OCI-LY1 (cell line): ENCODE data around the gene TOM1L2.

Experiments
- H2AFZ ChIP-seq: fragments of 200-600 bp; sonication (generic), shearing (Covaris generic); 2 replicates; pipeline ENCODE4 v1.6.0; 2014; ENCODE audit warnings: antibody characterized with exemption, mild to moderate bottlenecking, low read length
- H3F3A ChIP-seq: fragments of 200-600 bp; sonication (generic), shearing (Covaris generic); 2 replicates; pipeline ENCODE4 v1.6.0; 2014; ENCODE audit warnings: mild to moderate bottlenecking, antibody characterized with exemption, low read length, moderate library complexity; ENCODE audit not compliant: insufficient read depth
- H3K27ac ChIP-seq: fragments of 200-600 bp; sonication (generic); 2 replicates; pipeline ENCODE4 v1.5.1; 2014; ENCODE audit warnings: low read length, mixed run types, mild to moderate bottlenecking, low read depth; ENCODE audit not compliant: poor library complexity, severe bottlenecking
- H3K27me3 ChIP-seq: fragments of 200-600 bp; sonication (generic); 2 replicates; pipeline ENCODE4 v1.6.0; 2014; ENCODE audit warnings: antibody characterized with exemption, mild to moderate bottlenecking, low read length, moderate library complexity; ENCODE audit not compliant: insufficient read depth
- H3K36me3 ChIP-seq: fragments of 200-600 bp; sonication (generic); 2 replicates; pipeline ENCODE4 v1.6.1; 2014; ENCODE audit warnings: mild to moderate bottlenecking, antibody characterized with exemption, low read length, moderate library complexity, mixed read lengths; ENCODE audit not compliant: insufficient read depth
- H3K4me1 ChIP-seq: fragments of 200-600 bp; sonication (generic); 2 replicates; pipeline ENCODE4 v1.5.1; 2014; ENCODE audit warnings: mild to moderate bottlenecking, low read length, moderate library complexity; ENCODE audit not compliant: insufficient read depth, severe bottlenecking
- H3K4me2 ChIP-seq: fragments of 200-600 bp; sonication (generic), shearing (Covaris generic); 2 replicates; pipeline ENCODE4 v1.6.1; 2014; ENCODE audit warnings: low read length
- H3K4me3 ChIP-seq: fragments of 200-600 bp; sonication (generic); 2 replicates; pipeline ENCODE4 v1.5.1; 2014; ENCODE audit warnings: low read length, low read depth, mild to moderate bottlenecking, mixed read lengths; ENCODE audit not compliant: poor library complexity, severe bottlenecking
- H3K79me2 ChIP-seq: fragments of 200-600 bp; shearing (Covaris generic); 2 replicates; pipeline ENCODE4 v1.6.1; 2016; ENCODE audit warnings: mixed run types, low read length, mixed read lengths; ENCODE audit not compliant: insufficient read depth
- H3K9ac ChIP-seq: fragments of 200-600 bp; sonication (generic), shearing (Covaris generic); 2 replicates; pipeline ENCODE4 v1.6.1; 2014; ENCODE audit warnings: mild to moderate bottlenecking, low read length, mixed read lengths
- H3K9me2 ChIP-seq: fragments of 200-600 bp; sonication (generic), shearing (Covaris generic); 2 replicates; pipeline ENCODE4 v1.6.1; 2014; ENCODE audit warnings: low read depth, mild to moderate bottlenecking, low read length, mixed read lengths
- H3K9me3 ChIP-seq: fragments of 200-600 bp; shearing (Covaris generic); 2 replicates; pipeline ENCODE4 v1.6.1; 2014; ENCODE audit warnings: low read length, mixed read lengths
- H4K20me1 ChIP-seq: fragments of 200-600 bp; sonication (generic), shearing (Covaris generic); 2 replicates; pipeline ENCODE4 v1.6.0; 2016; ENCODE audit warnings: mild to moderate bottlenecking, low read length; ENCODE audit not compliant: insufficient read depth
- CTCF ChIP-seq: fragments of 200-600 bp; sonication (generic), shearing (Covaris generic); IDR thresholded peaks from 2 replicates; pipeline ENCODE4 v1.5.1; 2017; ENCODE audit warnings: mild to moderate bottlenecking, antibody characterized with exemption, low read length, moderate library complexity, mixed read lengths
- EZH2 ChIP-seq: fragments of 200-600 bp; sonication (generic), shearing (Covaris generic); IDR thresholded peaks from 2 replicates; pipeline ENCODE4 v1.8.0; 2017; ENCODE audit warnings: borderline replicate concordance, mixed run types, mild to moderate bottlenecking, antibody characterized with exemption, low read length, moderate library complexity, mixed read lengths

Gene TOM1L2

DNA sequence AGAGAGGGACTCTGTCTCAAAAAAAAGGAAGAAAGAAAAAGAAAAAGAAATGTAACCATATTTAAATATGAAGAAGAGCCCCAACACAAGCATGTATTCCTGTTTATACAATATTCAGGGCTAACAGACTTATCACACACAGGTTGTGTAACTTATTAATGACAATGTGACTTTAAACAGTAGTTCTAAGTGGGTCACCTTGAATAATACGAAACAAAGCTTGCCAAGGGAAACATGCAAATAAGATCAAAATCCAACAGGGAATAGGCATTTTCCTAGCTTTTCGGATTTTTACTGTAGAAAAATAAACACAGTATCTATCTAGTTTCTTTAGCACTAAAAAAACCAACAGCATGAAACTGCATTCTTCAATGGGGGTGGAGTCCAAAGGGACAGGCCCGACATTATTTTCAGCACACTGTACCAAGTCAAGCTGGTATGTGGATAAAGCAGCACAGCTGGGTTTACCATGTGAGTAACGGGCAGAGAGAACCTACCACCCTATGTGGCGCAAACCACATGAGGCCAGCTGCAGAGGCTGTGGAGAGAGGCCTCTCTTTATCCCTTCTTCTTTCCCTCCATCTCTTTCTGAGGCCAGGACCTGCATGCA lies 45.3 kb downstream of the TOM1L2 start:
- Histone ChIP-seq H3K27ac (no peak overlapping the region), H3K4me1 (no peaks in the 10 kb centered on the region)

GRCh38 chr17:17926036-17926435 lies 46.2 kb downstream of the TOM1L2 start:
- Histone ChIP-seq H3K4me3 (no peak overlapping the region), H3K9me2 (no peaks in the 10 kb centered on the region), H4K20me1 (no peaks in the 10 kb centered on the region), H3K27ac (no peak overlapping the region), H3K4me2 (no peak overlapping the region), H3F3A (no peaks in the 10 kb centered on the region), H3K9me3 (no peaks in the 10 kb centered on the region), H2AFZ (no peak overlapping the region), H3K4me1 (no peaks in the 10 kb centered on the region), H3K36me3 (no peaks in the 10 kb centered on the region), H3K79me2 (no peaks in the 10 kb centered on the region), H3K27me3 (peaks cover 4% of the 10 kb centered on the region; the same call in 1 of the 2 replicates), H3K9ac (no peak overlapping the region)
- TF ChIP-seq CTCF (no peak), EZH2 (no peak)

More for the DNA sequence above, 45.3 kb downstream of the TOM1L2 start:
- no peaks in the 10 kb centered on the region for H4K20me1 ChIP-seq
- H3F3A ChIP-seq: no peaks in the 10 kb centered on the region
- H3K79me2 ChIP-seq: no peaks in the 10 kb centered on the region
- no peak overlapping the region for H3K4me3 ChIP-seq
- H3K36me3 ChIP-seq: no peaks in the 10 kb centered on the region
- no peak for TF ChIP-seq CTCF
- no peak for TF ChIP-seq EZH2
- H3K27me3 ChIP-seq: 0 out of 2 replicates have a peak, but pooled peaks cover 4% of the 10 kb centered on the region
- no peaks in the 10 kb centered on the region for H3K9me2 ChIP-seq
- no peaks in the 10 kb centered on the region for H3K9me3 ChIP-seq
- no peak overlapping the region for H2AFZ ChIP-seq
- H3K9ac ChIP-seq: no peak overlapping the region
- no peak overlapping the region for H3K4me2 ChIP-seq

DNA sequence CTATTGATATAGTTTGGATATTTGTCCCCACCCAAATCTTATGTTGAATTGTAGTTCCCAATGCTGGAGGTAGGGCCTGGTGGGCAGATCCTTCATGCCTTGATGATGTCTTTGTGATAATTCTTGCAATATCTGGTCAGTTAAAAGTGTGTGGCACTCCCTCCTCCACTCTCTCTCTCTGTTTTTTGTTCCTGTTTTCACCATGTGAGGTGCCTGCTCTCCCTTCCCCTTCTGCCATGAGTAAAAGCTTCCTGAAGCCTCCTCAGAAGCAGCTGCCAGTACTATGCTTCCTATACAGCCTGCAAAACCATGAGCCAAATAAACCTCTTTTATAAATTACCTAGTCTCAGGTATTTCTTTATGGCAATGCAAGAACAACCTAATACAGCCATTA lies 47.3 kb downstream of the TOM1L2 start:
- Histone ChIP-seq H3F3A (no peaks in the 10 kb centered on the region), H3K4me1 (no peaks in the 10 kb centered on the region), H3K27ac (no peak overlapping the region), H2AFZ (no peak overlapping the region), H3K9me3 (no peaks in the 10 kb centered on the region), H3K4me3 (no peak overlapping the region), H3K36me3 (no peaks in the 10 kb centered on the region), H3K79me2 (no peaks in the 10 kb centered on the region), H3K4me2 (no peak overlapping the region), H3K9ac (no peak overlapping the region), H4K20me1 (no peaks in the 10 kb centered on the region), H3K27me3 (peaks cover under 1% of the 10 kb centered on the region; the same call in 1 of the 2 replicates), H3K9me2 (no peaks in the 10 kb centered on the region)
- TF ChIP-seq EZH2: no peak
- TF ChIP-seq CTCF: no peak
